CD14-positive monocyte (primary cell): ENCODE results near the gene SLC25A26. TPM values are rescaled to one million over a fixed set of nuclear protein-coding genes. Genes with fewer than 3 reads are reported as not detected.

Experiments
- DNase-seq, 3 donors: peaks; one replicate each; pipeline ENCODE4 v3.0.0-alpha.2; 2011 to 2022
- H2AFZ ChIP-seq: 2 replicates; pipeline ENCODE4 v1.6.0; 2012; ENCODE audit warnings: mild to moderate bottlenecking, low read depth, low read length, inconsistent platforms; ENCODE audit not compliant: insufficient read depth, poor library complexity, severe bottlenecking
- H3K27ac ChIP-seq, 2 donors: 1 replicate in 1 of 2; 2 replicates in 1 of 2; pipeline ENCODE4 v1.5.1; 2012 to 2013; ENCODE audit warnings: low read length in 2 of 2, control low read depth in 1 of 2, inconsistent platforms in 1 of 2, low read depth in 1 of 2, mild to moderate bottlenecking in 1 of 2
- H3K27me3 ChIP-seq, 2 donors: one replicate each; pipeline versions ENCODE4 v1.6.0 to v1.6.1; 2011 to 2013; ENCODE audit warnings: low read length in 2 of 2; ENCODE audit not compliant: control insufficient read depth in 2 of 2, insufficient read depth in 2 of 2
- H3K36me3 ChIP-seq, 2 donors: replicated peaks in 1 of 2; 1 replicate in 1 of 2; 2 replicates in 1 of 2; pipeline versions ENCODE4 v1.5.1 to v1.6.1; 2012 to 2013; ENCODE audit warnings: low read length in 2 of 2, control low read depth in 1 of 2, inconsistent platforms in 1 of 2, mild to moderate bottlenecking in 1 of 2; ENCODE audit not compliant: insufficient read depth in 2 of 2, control insufficient read depth in 1 of 2
- H3K4me1 ChIP-seq, 2 donors: 1 replicate in 1 of 2; 2 replicates in 1 of 2; pipeline versions ENCODE4 v1.5.1 to v1.6.1; 2012 to 2013; ENCODE audit warnings: low read length in 2 of 2, control low read depth in 1 of 2, inconsistent platforms in 1 of 2, mild to moderate bottlenecking in 1 of 2, moderate library complexity in 1 of 2; ENCODE audit not compliant: insufficient read depth in 2 of 2, control insufficient read depth in 1 of 2
- H3K4me2 ChIP-seq: replicated peaks from 2 replicates; pipeline ENCODE3; 2012; ENCODE audit warnings: low read length, moderate library complexity, mild to moderate bottlenecking; ENCODE audit not compliant: poor library complexity, severe bottlenecking; ENCODE audit errors: extremely low read depth
- H3K4me3 ChIP-seq, 3 experiments: fragments of 200-600 bp in 1 of 3; sonication (generic) in 1 of 3; replicated peaks in 1 of 3; 1 replicate in 2 of 3; 2 replicates in 1 of 3; pipeline ENCODE4 v1.5.1; 2011 to 2013; ENCODE audit warnings: low read length in 3 of 3, mild to moderate bottlenecking in 3 of 3, control low read depth in 2 of 3, low read depth in 2 of 3, inconsistent platforms in 1 of 3, moderate library complexity in 1 of 3
- H3K79me2 ChIP-seq: 2 replicates; pipeline ENCODE4 v1.6.0; 2012; ENCODE audit warnings: mild to moderate bottlenecking, control low read depth, inconsistent platforms, low read length, moderate library complexity; ENCODE audit not compliant: insufficient read depth
- H3K9ac ChIP-seq: 2 replicates; pipeline ENCODE4 v1.6.0; 2017; ENCODE audit warnings: low read length, mild to moderate bottlenecking; ENCODE audit not compliant: insufficient read depth, poor library complexity, severe bottlenecking
- H3K9me3 ChIP-seq, 2 donors: replicated peaks in 1 of 2; 1 replicate in 1 of 2; 2 replicates in 1 of 2; pipeline versions ENCODE4 v1.5.1 to v1.6.1; 2012 to 2013; ENCODE audit warnings: low read length in 2 of 2, control low read depth in 1 of 2; ENCODE audit not compliant: control insufficient read depth in 1 of 2, insufficient read depth in 1 of 2
- H4K20me1 ChIP-seq: 2 replicates; pipeline ENCODE4 v1.6.0; 2012; ENCODE audit warnings: mild to moderate bottlenecking, low read length, control low read depth, moderate library complexity; ENCODE audit not compliant: insufficient read depth
- H3K27ac Mint-ChIP-seq, 7 donors: one replicate each; pipeline ENCODE4 v1.8.0; 2020; ENCODE audit warnings: mild to moderate bottlenecking in 7 of 7, mixed read lengths in 7 of 7, moderate library complexity in 6 of 7, inconsistent platforms in 2 of 7
- H3K27me3 Mint-ChIP-seq, 3 donors: one replicate each; pipeline ENCODE4 v1.8.0; 2021 to 2022; ENCODE audit warnings: low read depth in 3 of 3, mild to moderate bottlenecking in 3 of 3, mixed read lengths in 3 of 3, moderate library complexity in 3 of 3, inconsistent platforms in 1 of 3
- H3K36me3 Mint-ChIP-seq, 2 donors: one replicate each; pipeline ENCODE4 v1.8.0; 2020; ENCODE audit warnings: mixed read lengths in 2 of 2, inconsistent platforms in 1 of 2, mild to moderate bottlenecking in 1 of 2
- H3K4me1 Mint-ChIP-seq: one replicate; pipeline ENCODE4 v1.8.0; 2020; ENCODE audit warnings: mild to moderate bottlenecking, mixed read lengths
- H3K4me3 Mint-ChIP-seq, 2 donors: one replicate each; pipeline ENCODE4 v1.8.0; 2020; ENCODE audit warnings: mild to moderate bottlenecking in 2 of 2, mixed read lengths in 2 of 2, moderate library complexity in 1 of 2
- H3K9me3 Mint-ChIP-seq, 7 donors: one replicate each; pipeline ENCODE4 v1.8.0; 2020 to 2022; ENCODE audit warnings: mixed read lengths in 7 of 7, mild to moderate bottlenecking in 6 of 7, moderate library complexity in 6 of 7, inconsistent platforms in 2 of 7
- CTCF ChIP-seq: fragments of 200-600 bp; IDR thresholded peaks from one replicate; pipeline ENCODE4 v1.8.0; 2022; ENCODE audit warnings: antibody characterized with exemption, mild to moderate bottlenecking
- WGBS: methylation state at CpG from one replicate; pipeline ENCODE4 v1.1.5; 2013; ENCODE audit warnings: missing lambda C conversion rate; ENCODE audit not compliant: insufficient coverage; 5-methylcytosine and 5-hydroxymethylcytosine counted together
- intact Hi-C, 2 donors: fragments of 100-400 bp; cut with micrococcal nuclease; formaldehyde crosslinking; loops; one replicate each; pipeline versions ENCODE4 v1.15.0 to v1.15.1; 2023
- polyA plus RNA-seq, 3 donors: library from polyadenylated mRNA; depleted of rRNA in 1 of 3; unstranded in 2 of 3; stranded (reverse) in 1 of 3; fragments of 300-500 nt in 2 of 3; fragments of >200 nt in 1 of 3; fragmentation: Illumina TruSeq in 2 of 3; gene quantifications; 1 replicate in 2 of 3; 2 replicates in 1 of 3; pipeline ENCODE4 v1.2.3, GENCODE V29; 2012 to 2021

SLC25A26 gene
- polyA plus RNA-seq, 3 donors = 11.6 to 23.0 (median 14.4) TPM

DNA sequence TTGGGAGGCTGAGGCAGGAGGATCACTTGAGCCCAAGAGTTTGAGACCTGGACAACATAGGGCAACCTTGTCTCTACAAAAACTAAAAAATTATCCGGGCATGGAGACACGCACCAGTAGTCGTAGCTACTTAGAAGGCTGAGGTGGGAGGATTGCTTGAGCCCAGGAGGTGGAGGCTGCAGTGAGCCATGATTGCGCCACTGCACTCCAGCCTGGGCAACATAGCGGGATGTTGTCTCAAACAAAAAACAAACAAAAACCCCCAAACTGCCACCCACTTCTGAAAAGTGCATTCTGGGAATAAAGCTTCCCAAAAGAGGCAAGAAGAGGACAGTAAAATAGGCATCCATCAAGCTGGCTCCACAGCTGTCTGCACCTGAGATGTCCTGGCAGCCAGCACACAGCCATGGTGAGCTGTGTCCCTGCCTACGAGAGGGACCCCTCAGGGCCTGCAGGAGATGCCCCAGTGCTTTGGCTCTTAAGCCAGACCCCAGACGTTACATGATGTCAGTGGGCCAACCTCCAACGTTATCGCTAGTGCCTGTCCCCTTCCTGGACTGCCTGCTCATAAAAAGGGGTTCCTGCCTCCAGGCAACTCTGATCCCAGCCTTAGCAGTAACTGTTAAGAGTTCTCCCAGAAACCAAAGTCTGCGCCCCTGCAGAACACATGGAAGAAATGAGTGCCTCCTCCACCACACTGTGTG is 178.9 kb downstream of the SLC25A26 start:
- 93% methylated on average over 4 of the region's 10 CpGs for WGBS
- Histone ChIP-seq H3K4me3 (no peak overlapping the region), H2AFZ (no peak overlapping the region), H3K36me3 (no peaks in the 10 kb centered on the region), H3K27me3 (no peaks in the 10 kb centered on the region), H3K4me1 (peaks cover 8 to 11% of the 10 kb centered on the region in 2 donors), H3K4me2 (no peak overlapping the region), H3K79me2 (no peaks in the 10 kb centered on the region), H4K20me1 (no peaks in the 10 kb centered on the region), H3K9ac (no peak overlapping the region), H3K9me3 (no peaks in the 10 kb centered on the region), H3K27ac (no peak overlapping the region)
- intact Hi-C loops = no loop called here
- peaks cover 0 to 2% (median 0%) of the 10 kb centered on the region in 3 donors for H3K27me3 Mint-ChIP-seq
- peaks cover 0 to 3% (median 0%) of the 10 kb centered on the region in 7 donors for H3K9me3 Mint-ChIP-seq
- TF ChIP-seq CTCF = no peak
- H3K4me1 Mint-ChIP-seq = peaks cover 9% of the 10 kb centered on the region
- no peak overlapping the region for H3K4me3 Mint-ChIP-seq
- H3K36me3 Mint-ChIP-seq = peaks cover under 1 to 6% of the 10 kb centered on the region in 2 donors
- DNase-seq = no peak
- no peak overlapping the region for H3K27ac Mint-ChIP-seq

DNA sequence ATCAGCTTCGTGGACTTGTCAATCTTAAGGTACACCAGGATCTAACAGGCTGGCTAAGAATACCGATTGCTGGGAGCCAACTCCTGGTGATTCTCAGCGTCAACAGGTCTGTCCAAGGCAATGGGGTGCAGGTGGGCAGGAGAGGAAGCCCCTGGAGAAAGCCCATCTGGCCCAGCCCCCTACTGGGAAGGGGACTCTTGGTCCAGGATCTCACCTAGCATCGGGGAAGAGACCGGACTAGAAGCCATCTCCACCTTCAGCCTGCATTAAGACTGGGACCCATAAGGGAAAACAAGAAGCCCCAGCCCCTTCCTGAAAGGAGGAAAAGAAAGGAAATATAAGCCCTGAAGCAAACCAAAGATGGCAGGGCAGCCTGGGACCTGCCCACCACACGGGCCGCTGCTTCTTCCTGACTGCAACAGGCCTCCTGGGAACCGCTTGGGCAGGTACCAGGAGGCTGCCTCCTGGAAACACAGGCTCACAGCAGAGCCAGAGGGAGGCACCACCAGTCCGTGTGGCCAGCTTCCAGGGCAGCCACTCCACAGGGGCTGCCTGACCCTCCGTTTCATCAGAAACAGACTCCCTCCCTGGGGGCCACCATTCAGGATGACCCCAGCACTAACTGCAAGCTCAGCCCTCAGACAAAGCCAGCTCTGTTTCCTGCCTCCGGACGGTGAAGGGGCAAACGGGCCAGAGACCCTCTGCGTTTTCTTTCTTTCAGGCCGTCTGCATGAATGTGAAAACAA is 179.8 kb downstream of the SLC25A26 start:
- Histone ChIP-seq H3K9ac (no peak overlapping the region), H3K79me2 (no peaks in the 10 kb centered on the region), H3K4me3 (no peak overlapping the region), H3K9me3 (no peaks in the 10 kb centered on the region), H3K36me3 (no peaks in the 10 kb centered on the region), H3K4me1 (peaks cover 8 to 11% of the 10 kb centered on the region in 2 donors), H3K27ac (no peak overlapping the region), H3K27me3 (no peaks in the 10 kb centered on the region), H2AFZ (no peak overlapping the region), H3K4me2 (no peak overlapping the region), H4K20me1 (no peaks in the 10 kb centered on the region)
- Mint-ChIP-seq H3K36me3 (peaks cover 4 to 10% of the 10 kb centered on the region in 2 donors), H3K9me3 (peaks cover 0 to 3% (median 0%) of the 10 kb centered on the region in 7 donors), H3K4me1 (peaks cover 9% of the 10 kb centered on the region), H3K4me3 (no peak overlapping the region), H3K27me3 (peaks cover 0 to 2% (median 0%) of the 10 kb centered on the region in 3 donors), H3K27ac (peak overlapping the region in 1 of 7 donors; percentile 50)
- DNase-seq = no peak
- TF ChIP-seq CTCF = no peak
- intact Hi-C loops = no loop called here
- WGBS = 96% methylated on average over 13 of the region's 15 CpGs
